Neuronal stem cell (in vitro differentiated cells): ENCODE results near the gene BMP8A.
"Not testable (repeated sequence)": the region's sequence is repeated elsewhere in the genome, so short reads cannot be mapped to it uniquely, and the experiment has no call there.

Experiments used
- DNase-seq: peaks from one replicate; pipeline ENCODE4 v3.0.0-alpha.2; 2013; ENCODE audit warnings: low spot score
- H2AFZ ChIP-seq: one replicate; pipeline ENCODE4 v1.6.1; 2013; ENCODE audit warnings: mild to moderate bottlenecking, low read length, inconsistent platforms
- H2AK5ac ChIP-seq: 2 replicates; pipeline ENCODE4 v1.6.1; 2013; ENCODE audit warnings: low read depth, mild to moderate bottlenecking, inconsistent platforms, low read length, moderate library complexity, mixed read lengths
- H2BK120ac ChIP-seq: 2 replicates; pipeline ENCODE4 v1.6.1; 2013; ENCODE audit warnings: low read depth, mild to moderate bottlenecking, inconsistent platforms, low read length, moderate library complexity, mixed read lengths
- H2BK12ac ChIP-seq: one replicate; pipeline ENCODE4 v1.6.1; 2013; ENCODE audit warnings: low read length, inconsistent platforms
- H2BK15ac ChIP-seq: 2 replicates; pipeline ENCODE4 v1.6.1; 2013; ENCODE audit warnings: mild to moderate bottlenecking, low read length, inconsistent platforms, mixed read lengths
- H2BK5ac ChIP-seq: one replicate; pipeline ENCODE4 v1.6.1; 2013; ENCODE audit warnings: inconsistent platforms, mild to moderate bottlenecking, low read length, moderate library complexity
- H3K14ac ChIP-seq: one replicate; pipeline ENCODE4 v1.6.1; 2013; ENCODE audit warnings: low read length, inconsistent platforms
- H3K18ac ChIP-seq: 2 replicates; pipeline ENCODE4 v1.6.1; 2013; ENCODE audit warnings: low read length, inconsistent platforms
- H3K23ac ChIP-seq: 2 replicates; pipeline ENCODE4 v1.6.1; 2013; ENCODE audit warnings: low read depth, mild to moderate bottlenecking, mixed read lengths, low read length, inconsistent platforms; ENCODE audit not compliant: poor library complexity
- H3K27ac ChIP-seq: replicated peaks from 3 replicates; pipeline ENCODE4 v1.5.1; 2013; ENCODE audit warnings: low read length, inconsistent platforms
- H3K27me3 ChIP-seq, 3 experiments: 2 replicates each; pipeline ENCODE4 v1.6.1; 2013; ENCODE audit warnings: low read length in 3 of 3, mild to moderate bottlenecking in 2 of 3, inconsistent platforms in 1 of 3, low read depth in 1 of 3, mixed read lengths in 1 of 3, moderate library complexity in 1 of 3; ENCODE audit not compliant: control insufficient read depth in 3 of 3, insufficient read depth in 3 of 3
- H3K36me3 ChIP-seq, 2 donors: replicated peaks in 1 of 2; 2 replicates each; pipeline ENCODE4 v1.6.1; 2013; ENCODE audit warnings: low read length in 2 of 2; ENCODE audit not compliant: control insufficient read depth in 2 of 2, insufficient read depth in 2 of 2
- H3K4ac ChIP-seq: 2 replicates; pipeline ENCODE4 v1.6.1; 2013; ENCODE audit warnings: inconsistent platforms, mild to moderate bottlenecking, low read length, moderate library complexity
- H3K4me1 ChIP-seq, 2 donors: 1 replicate in 1 of 2; 2 replicates in 1 of 2; pipeline ENCODE4 v1.6.1; 2013; ENCODE audit warnings: low read length in 2 of 2, low read depth in 1 of 2; ENCODE audit not compliant: control insufficient read depth in 2 of 2, insufficient read depth in 1 of 2
- H3K4me2 ChIP-seq: one replicate; pipeline ENCODE4 v1.6.1; 2013; ENCODE audit warnings: mild to moderate bottlenecking, low read length, inconsistent platforms; ENCODE audit not compliant: insufficient read depth, poor library complexity, severe bottlenecking
- H3K4me3 ChIP-seq, 2 donors: 2 replicates each; pipeline ENCODE4 v1.5.1; 2013; ENCODE audit warnings: low read length in 2 of 2, mild to moderate bottlenecking in 2 of 2, inconsistent platforms in 1 of 2, moderate library complexity in 1 of 2
- H3K79me1 ChIP-seq: one replicate; pipeline ENCODE4 v1.6.1; 2013; ENCODE audit warnings: low read depth, mild to moderate bottlenecking, inconsistent platforms, low read length, moderate library complexity
- H3K9ac ChIP-seq: one replicate; pipeline ENCODE4 v1.6.1; 2013; ENCODE audit warnings: mild to moderate bottlenecking, low read depth, low read length, inconsistent platforms; ENCODE audit not compliant: poor library complexity
- H3K9me3 ChIP-seq, 2 donors: replicated peaks in 1 of 2; 2 replicates each; pipeline versions ENCODE3 to v1.6.1; 2013; ENCODE audit warnings: low read length in 2 of 2, mild to moderate bottlenecking in 2 of 2, inconsistent platforms in 1 of 2, low read depth in 1 of 2, mixed read lengths in 1 of 2, moderate library complexity in 1 of 2; ENCODE audit not compliant: control insufficient read depth in 2 of 2, insufficient read depth in 1 of 2
- H4K8ac ChIP-seq: one replicate; pipeline ENCODE4 v1.6.1; 2013; ENCODE audit warnings: low read depth, mild to moderate bottlenecking, inconsistent platforms, low read length, moderate library complexity
- H4K91ac ChIP-seq: one replicate; pipeline ENCODE4 v1.6.1; 2013; ENCODE audit warnings: low read length, low read depth, mild to moderate bottlenecking, inconsistent platforms; ENCODE audit not compliant: poor library complexity
- WGBS, 2 donors: extraction: QIAGEN DNeasy Blood & Tissue Kit; methylation state at CpG; one replicate each; pipeline ENCODE4 v1.1.7; 2013; ENCODE audit warnings: missing lambda C conversion rate in 2 of 2, mixed read lengths in 1 of 2; ENCODE audit not compliant: insufficient read length in 2 of 2, insufficient replicate concordance in 1 of 2; ENCODE audit errors: extremely low coverage in 2 of 2; 5-methylcytosine and 5-hydroxymethylcytosine counted together

The BMP8A gene

DNA sequence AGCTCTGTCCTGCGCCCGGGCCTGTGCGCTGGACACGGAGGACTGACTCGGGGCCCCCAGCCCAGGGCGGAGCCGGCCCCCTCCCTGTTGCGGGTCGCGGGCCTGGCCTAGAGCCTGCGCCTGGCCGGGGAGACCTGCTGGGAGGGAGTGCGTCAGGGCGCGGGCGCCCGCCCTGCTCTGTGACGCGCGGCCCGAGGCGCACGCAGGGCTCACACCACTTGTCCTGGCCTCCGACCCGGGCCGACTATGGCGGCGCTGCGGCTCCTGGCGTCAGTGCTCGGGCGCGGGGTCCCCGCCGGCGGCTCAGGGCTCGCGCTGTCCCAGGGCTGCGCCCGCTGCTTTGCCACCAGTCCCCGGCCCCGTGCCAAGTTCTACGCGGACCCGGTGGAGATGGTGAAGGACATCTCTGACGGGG lies 23.3 kb downstream of the BMP8A start:
- no CpG with 5 or more reads among the region's 46 CpGs for WGBS, 2 donors
- H2AK5ac ChIP-seq, H2BK5ac ChIP-seq, H3K14ac ChIP-seq, H3K27me3 ChIP-seq, H3K9ac ChIP-seq, H2BK15ac ChIP-seq, H2BK12ac ChIP-seq, H2BK120ac ChIP-seq, H3K27ac ChIP-seq, H4K91ac ChIP-seq, H3K23ac ChIP-seq, H3K79me1 ChIP-seq, H4K8ac ChIP-seq, H3K4ac ChIP-seq, H3K9me3 ChIP-seq, H3K36me3 ChIP-seq, H3K4me1 ChIP-seq, H3K18ac ChIP-seq, DNase-seq: not testable (repeated sequence)
- H3K4me3 ChIP-seq, result peak overlapping the region; percentile 9 to 16
- peak overlapping the region; percentile 33 for H3K4me2 ChIP-seq
- peak overlapping the region; percentile 78 for H2AFZ ChIP-seq

DNA sequence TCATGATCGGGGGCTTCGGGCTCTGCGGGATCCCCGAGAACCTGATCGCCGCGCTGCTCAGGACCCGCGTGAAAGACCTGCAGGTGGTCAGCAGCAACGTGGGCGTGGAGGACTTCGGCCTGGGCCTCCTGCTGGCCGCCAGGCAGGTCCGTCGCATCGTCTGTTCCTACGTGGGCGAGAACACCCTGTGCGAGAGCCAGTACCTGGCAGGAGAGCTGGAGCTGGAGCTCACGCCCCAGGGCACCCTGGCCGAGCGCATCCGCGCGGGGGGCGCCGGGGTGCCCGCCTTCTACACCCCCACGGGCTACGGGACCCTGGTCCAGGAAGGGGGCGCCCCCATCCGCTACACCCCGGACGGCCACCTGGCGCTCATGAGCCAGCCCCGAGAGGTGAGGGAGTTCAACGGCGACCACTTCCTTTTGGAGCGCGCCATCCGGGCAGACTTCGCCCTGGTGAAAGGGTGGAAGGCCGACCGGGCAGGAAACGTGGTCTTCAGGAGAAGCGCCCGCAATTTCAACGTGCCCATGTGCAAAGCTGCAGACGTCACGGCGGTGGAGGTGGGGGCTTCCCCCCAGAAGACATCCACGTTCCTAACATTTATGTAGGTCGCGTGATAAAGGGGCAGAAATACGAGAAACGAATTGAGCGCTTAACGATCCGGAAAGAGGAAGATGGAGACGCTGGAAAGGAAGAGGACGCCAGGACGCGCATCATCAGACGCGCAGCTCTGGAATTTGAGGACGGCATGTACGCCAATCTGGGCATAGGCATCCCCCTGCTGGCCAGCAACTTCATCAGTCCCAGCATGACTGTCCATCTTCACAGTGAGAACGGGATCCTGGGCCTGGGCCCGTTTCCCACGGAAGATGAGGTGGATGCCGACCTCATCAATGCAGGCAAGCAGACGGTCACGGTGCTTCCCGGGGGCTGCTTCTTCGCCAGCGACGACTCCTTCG lies 24.0 kb downstream of the BMP8A start:
- H3K4me3 ChIP-seq, H4K91ac ChIP-seq, H3K23ac ChIP-seq, H3K9me3 ChIP-seq, H3K27me3 ChIP-seq, H3K79me1 ChIP-seq, H2BK120ac ChIP-seq, H3K4me1 ChIP-seq, H3K4ac ChIP-seq, H2BK5ac ChIP-seq, H3K9ac ChIP-seq, H3K27ac ChIP-seq, H4K8ac ChIP-seq, H2BK12ac ChIP-seq, H2AK5ac ChIP-seq, H2BK15ac ChIP-seq, DNase-seq, H3K36me3 ChIP-seq, H3K14ac ChIP-seq, H3K18ac ChIP-seq: not testable (repeated sequence)
- H3K4me2 ChIP-seq, result peak overlapping the region; percentile 43
- no CpG with 5 or more reads among the region's 78 CpGs for WGBS, 2 donors
- H2AFZ ChIP-seq, result peak overlapping the region; percentile 78

DNA sequence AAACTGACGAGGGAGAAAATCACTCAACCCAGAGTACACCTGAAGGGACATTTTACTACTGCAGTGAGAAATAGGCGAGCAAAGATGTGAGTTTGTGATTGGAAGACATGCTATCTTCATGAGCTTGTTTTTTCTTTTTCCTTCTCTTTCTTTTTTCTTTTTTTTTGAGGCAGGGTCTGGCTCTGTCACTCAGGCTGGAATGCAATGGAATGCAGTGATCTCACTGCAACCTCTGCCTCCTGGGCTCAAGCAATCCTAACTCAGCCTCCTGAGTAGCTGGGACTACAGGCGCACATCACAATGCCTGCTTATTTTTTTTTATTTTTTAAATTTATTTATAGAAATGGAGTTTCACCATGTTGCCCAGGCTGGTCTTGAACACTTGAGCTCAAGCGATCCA lies 25.4 kb downstream of the BMP8A start:
- not testable (repeated sequence) for H3K27me3 ChIP-seq, H2BK12ac ChIP-seq, H3K4me3 ChIP-seq, H2AK5ac ChIP-seq, H3K14ac ChIP-seq, H2AFZ ChIP-seq, DNase-seq, H2BK120ac ChIP-seq, H3K4me2 ChIP-seq, H3K23ac ChIP-seq, H3K9me3 ChIP-seq, H4K91ac ChIP-seq, H3K36me3 ChIP-seq, H3K18ac ChIP-seq, H3K9ac ChIP-seq, H4K8ac ChIP-seq, H3K79me1 ChIP-seq, H3K4ac ChIP-seq, H2BK5ac ChIP-seq, H2BK15ac ChIP-seq, H3K4me1 ChIP-seq, H3K27ac ChIP-seq
- no CpG with 5 or more reads among the region's 4 CpGs for WGBS, 2 donors

DNA sequence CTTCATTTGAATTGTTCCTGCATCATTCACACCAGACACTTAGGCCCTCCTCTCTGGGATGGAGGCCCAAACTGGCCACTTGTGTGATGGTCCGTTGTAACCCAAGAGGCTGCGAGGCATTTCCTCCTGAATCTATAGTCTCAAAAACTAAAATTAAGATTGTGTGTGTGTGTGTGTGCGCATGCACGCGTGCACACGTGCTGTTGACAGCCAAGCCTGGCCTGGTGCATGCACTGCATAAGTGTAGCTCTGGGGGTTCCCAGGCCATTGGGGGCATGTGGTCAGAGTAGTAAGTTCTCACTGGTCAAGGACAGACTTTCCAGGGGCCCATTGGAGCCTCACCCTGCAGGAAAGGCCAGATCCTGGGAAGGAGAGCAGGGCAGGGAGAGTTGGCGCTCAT lies 26.5 kb downstream of the BMP8A start:
- not testable (repeated sequence) for H3K4me1 ChIP-seq, H3K14ac ChIP-seq, H3K18ac ChIP-seq, H3K27me3 ChIP-seq, H2AFZ ChIP-seq, H2BK120ac ChIP-seq, H3K79me1 ChIP-seq, H2BK12ac ChIP-seq, H2BK5ac ChIP-seq, H2BK15ac ChIP-seq, H3K4me2 ChIP-seq, H4K8ac ChIP-seq, H3K4ac ChIP-seq, H3K27ac ChIP-seq, DNase-seq, H3K23ac ChIP-seq, H2AK5ac ChIP-seq, H3K9me3 ChIP-seq, H4K91ac ChIP-seq, H3K9ac ChIP-seq, H3K36me3 ChIP-seq, H3K4me3 ChIP-seq
- no CpG with 5 or more reads among the region's 7 CpGs for WGBS, 2 donors
